Measurements from ENCODE around the gene SPART.
"Not testable (repeated sequence)": the region's sequence is repeated elsewhere in the genome, so short reads cannot be mapped to it uniquely, and the experiment has no call there.

SPART gene

DNA sequence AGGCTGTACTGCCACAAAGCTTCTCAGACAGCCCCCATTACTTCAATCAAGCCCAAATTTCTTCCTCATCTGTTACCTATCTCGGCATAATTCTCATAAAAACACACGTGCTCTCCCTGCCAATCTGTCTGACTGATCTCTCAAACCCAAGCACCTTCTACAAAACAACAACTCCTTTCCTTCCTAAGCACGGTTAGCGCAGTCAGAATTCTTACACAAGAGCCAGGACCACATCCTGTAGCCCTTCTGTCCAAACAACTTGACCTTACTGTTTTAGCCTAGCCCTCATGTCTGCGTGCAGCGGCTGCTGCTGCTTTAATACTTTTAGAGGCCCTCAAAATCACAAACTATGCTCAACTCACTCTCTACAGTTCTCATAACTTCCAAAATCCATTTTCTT lies 26.4 kb downstream of the SPART start:
- not testable (repeated sequence) for DNase-seq (ENCODE audit: low read depth in 2 of 3, low spot score in 2 of 3)

- DNase-seq (ENCODE audit: low read depth in 2 of 3, low spot score in 2 of 3) = no peak
Measured at GRCh38 chr13:36313047-36313969, 32.9 kb downstream of the SPART start.

GRCh38 chr13:36310417-36311108 lies 35.6 kb downstream of the SPART start:
- no peak for DNase-seq (ENCODE audit: low read depth in 2 of 3, low spot score in 2 of 3)

DNA sequence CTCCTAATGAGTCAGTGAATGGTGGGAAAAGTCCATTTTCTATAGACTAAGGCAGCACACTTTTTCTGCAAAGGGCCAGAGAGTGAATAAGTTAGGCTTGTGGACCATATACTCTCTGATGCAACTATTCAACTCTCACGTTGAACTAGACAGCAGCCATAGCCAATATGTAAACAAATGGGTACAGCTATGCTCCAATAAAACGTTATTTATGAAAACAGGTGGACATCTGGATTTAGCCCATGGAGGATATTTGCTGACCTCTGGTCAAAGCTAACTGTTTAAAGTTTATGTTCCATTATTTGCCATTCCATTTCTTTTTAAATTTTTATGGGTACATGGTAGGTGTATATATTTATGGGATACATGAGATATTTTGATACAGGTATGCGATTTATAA lies 43.9 kb downstream of the SPART start:
- no peak for DNase-seq (ENCODE audit: low read depth in 2 of 3, low spot score in 2 of 3)

DNA sequence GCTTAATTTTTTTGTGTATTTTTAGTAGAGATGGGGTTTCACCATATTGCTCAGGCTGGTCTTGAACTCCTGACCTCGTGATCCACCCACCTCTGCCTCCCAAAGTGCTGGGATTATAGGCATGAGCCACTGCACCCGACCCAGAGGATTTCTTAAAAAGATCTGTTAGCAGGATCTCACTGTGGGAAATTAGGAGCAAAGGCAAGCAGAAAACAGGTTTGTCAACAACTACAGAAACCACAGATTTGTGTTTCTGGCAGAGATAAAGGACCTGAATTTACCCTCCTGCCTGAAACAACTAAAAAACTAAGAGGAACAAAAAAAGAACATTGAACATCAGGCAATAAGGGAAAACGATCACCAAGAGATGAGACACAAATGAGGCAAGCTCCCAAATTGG lies 46.7 kb downstream of the SPART start:
- DNase-seq (ENCODE audit: low read depth in 2 of 3, low spot score in 2 of 3) = not testable (repeated sequence)

GRCh38 chr13:36298535-36299068 lies 47.6 kb downstream of the SPART start:
- no peak for DNase-seq (ENCODE audit: low read depth in 2 of 3, low spot score in 2 of 3)

- DNase-seq (ENCODE audit: low read depth in 2 of 3, low spot score in 2 of 3) = peak; percentile 11 to 26 (median 16)
Measured at GRCh38 chr13:36297366-36298338, 48.5 kb downstream of the SPART start, which contains the start of gene CCDC169. Gene CCDC169 (minus strand): TSS chr13:36297814. CDS start chr13:36297719, 95 bp downstream.

GRCh38 chr13:36294096-36294495 lies 52.1 kb downstream of the SPART start:
- DNase-seq (ENCODE audit: low read depth in 2 of 3, low spot score in 2 of 3) = no peak

DNA sequence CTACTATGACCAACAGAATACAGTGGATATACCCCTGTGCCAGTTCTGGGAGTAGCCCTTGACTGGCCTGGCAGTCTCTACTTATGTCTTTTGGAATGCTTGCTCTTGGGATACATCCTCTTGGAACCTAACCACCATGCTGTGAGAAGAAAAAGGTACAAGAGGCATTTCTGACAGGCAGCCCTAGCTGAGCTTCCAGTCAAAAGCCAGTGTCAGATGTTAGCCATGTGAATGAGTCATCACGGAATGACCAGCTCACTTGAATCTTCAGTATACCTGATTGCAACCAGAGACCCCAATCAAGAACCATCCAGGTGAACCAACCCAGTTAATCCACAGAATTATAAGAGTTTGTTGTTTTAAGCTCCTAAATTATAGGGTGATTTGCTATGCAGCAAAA lies 52.7 kb downstream of the SPART start:
- no peak for DNase-seq (ENCODE audit: low read depth in 2 of 3, low spot score in 2 of 3)

- no peak for DNase-seq (ENCODE audit: low read depth in 2 of 3, low spot score in 2 of 3)
Measured at GRCh38 chr13:36288794-36289391, 57.3 kb downstream of the SPART start.

DNA sequence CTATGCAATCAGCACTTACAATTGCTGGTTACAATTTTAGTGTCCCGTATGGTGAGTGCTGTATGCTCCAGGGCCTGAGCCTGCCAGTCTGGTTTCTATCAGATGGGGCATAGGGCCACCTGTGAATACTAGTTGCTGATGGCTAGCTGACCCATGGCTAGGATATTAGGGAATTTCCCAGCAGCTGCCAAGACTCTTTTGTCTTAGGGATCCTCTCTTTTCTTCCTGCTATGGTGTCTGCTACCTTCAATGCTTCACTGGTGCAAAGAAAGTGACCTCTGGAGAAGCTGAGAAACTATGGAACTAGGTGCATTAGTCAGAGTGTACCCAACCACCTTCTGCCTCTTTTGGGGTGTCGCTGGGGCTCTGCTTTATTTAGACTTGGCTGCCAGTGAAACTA lies 60.2 kb downstream of the SPART start:
- no peak for DNase-seq (ENCODE audit: low read depth in 2 of 3, low spot score in 2 of 3)

- DNase-seq (ENCODE audit: low read depth in 2 of 3, low spot score in 2 of 3) = no peak
Measured at GRCh38 chr13:36282821-36283432, 63.3 kb downstream of the SPART start.

GRCh38 chr13:36275190-36276002 lies 70.8 kb downstream of the SPART start:
- DNase-seq (ENCODE audit: low read depth in 2 of 3, low spot score in 2 of 3) = no peak

GRCh38 chr13:36273431-36273830 lies 72.8 kb downstream of the SPART start:
- no peak for DNase-seq (ENCODE audit: low read depth in 2 of 3, low spot score in 2 of 3)

DNA sequence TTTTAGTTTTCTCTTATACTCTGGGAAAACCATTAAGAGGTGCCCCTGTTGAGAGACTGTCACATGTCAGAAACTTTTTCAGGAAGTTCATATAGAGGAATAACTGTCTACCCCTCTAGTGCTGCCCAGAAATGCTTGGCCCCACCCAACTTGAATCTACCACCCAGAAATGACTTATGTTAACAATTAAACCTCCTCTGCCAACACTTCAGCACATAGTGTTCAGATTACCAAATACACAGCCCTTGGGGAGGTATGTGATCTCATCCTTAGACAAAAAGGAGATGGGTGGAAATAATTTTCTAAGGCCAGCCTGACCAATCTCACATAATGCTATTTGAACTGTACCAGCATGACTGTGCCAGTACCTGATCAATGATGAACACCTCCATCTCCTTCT lies 84.2 kb downstream of the SPART start:
- no peak for DNase-seq (ENCODE audit: low read depth in 2 of 3, low spot score in 2 of 3)

- DNase-seq (ENCODE audit: low read depth in 2 of 3, low spot score in 2 of 3) = no peak
Measured at GRCh38 chr13:36261011-36261410, 85.2 kb downstream of the SPART start.

- DNase-seq (ENCODE audit: low read depth in 2 of 3, low spot score in 2 of 3) = no peak
Measured at GRCh38 chr13:36259361-36260137, 86.6 kb downstream of the SPART start.

GRCh38 chr13:36258831-36259230 lies 87.4 kb downstream of the SPART start:
- DNase-seq (ENCODE audit: low read depth in 2 of 3, low spot score in 2 of 3) = no peak
